Heart right ventricle (tissue), 16 donors: ENCODE results near the gene HTR7. TPM values are rescaled to one million over a fixed set of nuclear protein-coding genes. Genes with fewer than 3 reads are reported as not detected.

Experiments
- ATAC-seq, 8 donors: fragments of 200-7000 bp; cut with Tn5 transposase; one replicate each; pipeline ENCODE4 v1.9.1; 2020; ENCODE audit warnings: mild to moderate bottlenecking in 8 of 8, moderate library complexity in 8 of 8, moderate number of reproducible peaks in 1 of 8
- DNase-seq, 2 donors: peaks; one replicate each; pipeline ENCODE4 v3.0.0-alpha.2; 2020
- H3K27ac ChIP-seq, 10 donors: fragments of 200-600 bp; sonication (generic) in 2 of 10; one replicate each; pipeline versions ENCODE4 v1.5.0 to v1.8.0; 2020 to 2022; ENCODE audit warnings: mild to moderate bottlenecking in 3 of 10
- H3K27me3 ChIP-seq, 7 donors: fragments of 200-600 bp; one replicate each; pipeline ENCODE4 v1.8.0; 2021 to 2022; ENCODE audit warnings: mild to moderate bottlenecking in 2 of 7
- H3K36me3 ChIP-seq, 9 donors: fragments of 200-600 bp; sonication (generic) in 1 of 9; one replicate each; pipeline versions ENCODE4 v1.5.0 to v1.8.0; 2020 to 2022; ENCODE audit warnings: mild to moderate bottlenecking in 2 of 9
- H3K4me1 ChIP-seq, 9 donors: fragments of 200-600 bp; sonication (generic) in 1 of 9; one replicate each; pipeline versions ENCODE4 v1.5.0 to v1.8.0; 2020 to 2022; ENCODE audit warnings: mild to moderate bottlenecking in 4 of 9
- H3K4me3 ChIP-seq, 10 donors: fragments of 200-600 bp; sonication (generic) in 2 of 10; one replicate each; pipeline versions ENCODE4 v1.5.0 to v1.8.0; 2020 to 2022; ENCODE audit warnings: mild to moderate bottlenecking in 7 of 10, moderate library complexity in 2 of 10
- H3K9me3 ChIP-seq, 11 donors: fragments of 200-600 bp in 10 of 11; sonication (generic) in 2 of 11; one replicate each; pipeline versions ENCODE4 v1.5.0 to v1.8.0; 2013 to 2022; ENCODE audit warnings: mild to moderate bottlenecking in 2 of 11, control low read depth in 1 of 11, moderate library complexity in 1 of 11
- WGBS, 2 donors: extraction: QIAGEN DNeasy Blood & Tissue Kit; methylation state at CpG; one replicate each; pipeline ENCODE4 v1.1.7; 2013; ENCODE audit warnings: inconsistent platforms in 1 of 2; 5-methylcytosine and 5-hydroxymethylcytosine counted together
- intact Hi-C, 10 donors: fragments of 100-400 bp; cut with DNase I; formaldehyde crosslinking; loops; one replicate each; pipeline versions ENCODE4 v1.11.1 to v1.14.2; 2022
- polyA plus RNA-seq, 2 donors: library from polyadenylated mRNA; stranded (reverse); fragments of 200-250 nt; gene quantifications; one replicate each; pipeline ENCODE4 v1.2.3, GENCODE V29; 2013
- total RNA-seq, 10 donors: library from RNA; stranded (reverse); fragmentation: NEBNext Ultra II Directional in 3 of 10; extraction: Animal tissue kit (Norgen Biotek cat#: 25700) in 3 of 10; gene quantifications; one replicate each; pipeline versions ENCODE4 v1.2.1 to v1.2.4, GENCODE V29; 2021 to 2023
- TF ChIP-seq, protein P1 (sequence below), 9 donors: fragments of 200-600 bp; sonication (generic) in 2 of 9; IDR thresholded peaks; one replicate each; pipeline versions ENCODE4 v1.5.0 to v1.8.0; 2021 to 2022; ENCODE audit warnings: antibody characterized with exemption in 9 of 9, mild to moderate bottlenecking in 5 of 9, moderate library complexity in 1 of 9
- donor health status: Arrhythmogenic right ventricular cardiomyopathy.
- donor health status: ischemic (EF 13 %, LVEDD 7.1; RV severe dilation, severe dysfunction).
- donor health status: healthy with polysubstance abuse.
- donor health status: DM: no; HTN: yes; CAD: no.
- donor health status: DM: no; HTN: no; CAD: no.
- donor health status: ischemic (EF 25% LVEDD 6.9; RV normal size, moderate dysfunction).
- donor health status: ischemic (EF 25% LVEDD 5.7; RV mildly dilated, moderate dysfunction).
- donor health status: healthy.
- donor health status: DM: yes; HTN: yes; CAD: no.
- donor health status: Ischemic cardiomyopathy.
- donor health status: ischemic (EF 35%, LVEDD 5.7; RV mildly dilated, moderate dysfunction).
- donor health status: nonischemic (EF 11% LVEDD 7.7; RV severe dilation, severe dysfunction).
- donor health status: DM: yes; HTN: yes; CAD: no.
- donor health status: PGD.
- donor health status: ischemic (EF 29% LVEDD 5.4; RV normal size, mild dysfunction).
- donor health status: nonischemic (EF 23%, LVEDD 6.1; RV moderate dilation, normal function).

Gene HTR7
- total and polyA plus RNA-seq, 12 donors: 0.09 to 0.28 (median 0.15) TPM; not detected in 3

DNA sequence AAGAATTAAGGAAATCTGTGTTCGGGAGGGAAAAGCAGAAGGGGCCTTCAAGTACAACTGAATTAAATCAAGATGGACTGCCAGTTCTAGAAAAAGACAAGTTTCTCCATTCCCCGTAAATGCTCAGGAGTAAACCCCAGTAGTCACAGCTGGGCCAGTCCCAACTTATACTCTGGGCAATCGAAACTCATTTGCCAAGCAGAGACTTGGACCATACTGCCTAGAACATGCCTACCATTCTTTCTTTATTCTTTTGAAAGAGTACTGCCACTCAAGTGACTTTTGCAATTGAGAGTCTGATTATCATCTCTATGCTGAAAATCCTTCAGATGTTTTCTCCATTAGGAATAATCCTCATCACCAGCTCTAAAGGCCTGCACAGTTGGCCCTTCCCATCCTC, 35.4 kb upstream of the HTR7 start:
- TF ChIP-seq, protein P1, sequence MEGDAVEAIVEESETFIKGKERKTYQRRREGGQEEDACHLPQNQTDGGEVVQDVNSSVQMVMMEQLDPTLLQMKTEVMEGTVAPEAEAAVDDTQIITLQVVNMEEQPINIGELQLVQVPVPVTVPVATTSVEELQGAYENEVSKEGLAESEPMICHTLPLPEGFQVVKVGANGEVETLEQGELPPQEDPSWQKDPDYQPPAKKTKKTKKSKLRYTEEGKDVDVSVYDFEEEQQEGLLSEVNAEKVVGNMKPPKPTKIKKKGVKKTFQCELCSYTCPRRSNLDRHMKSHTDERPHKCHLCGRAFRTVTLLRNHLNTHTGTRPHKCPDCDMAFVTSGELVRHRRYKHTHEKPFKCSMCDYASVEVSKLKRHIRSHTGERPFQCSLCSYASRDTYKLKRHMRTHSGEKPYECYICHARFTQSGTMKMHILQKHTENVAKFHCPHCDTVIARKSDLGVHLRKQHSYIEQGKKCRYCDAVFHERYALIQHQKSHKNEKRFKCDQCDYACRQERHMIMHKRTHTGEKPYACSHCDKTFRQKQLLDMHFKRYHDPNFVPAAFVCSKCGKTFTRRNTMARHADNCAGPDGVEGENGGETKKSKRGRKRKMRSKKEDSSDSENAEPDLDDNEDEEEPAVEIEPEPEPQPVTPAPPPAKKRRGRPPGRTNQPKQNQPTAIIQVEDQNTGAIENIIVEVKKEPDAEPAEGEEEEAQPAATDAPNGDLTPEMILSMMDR (IDR thresholded peaks at IDR 0.05): no peak
- no peaks in the 10 kb centered on the region for H3K27me3 ChIP-seq
- intact Hi-C loops: no loop called here
- no peaks in the 10 kb centered on the region for H3K9me3 ChIP-seq
- peaks cover 0 to 100% (median 31%) of the 10 kb centered on the region in 9 donors for H3K36me3 ChIP-seq
- DNase-seq (no peak), ATAC-seq (no peak)
- 89 to 90% methylated on average over 3 of the region's 3 CpGs for WGBS, 2 donors
- H3K27ac ChIP-seq: no peak overlapping the region
- H3K4me3 ChIP-seq: no peak overlapping the region
- H3K4me1 ChIP-seq: no peaks in the 10 kb centered on the region

DNA sequence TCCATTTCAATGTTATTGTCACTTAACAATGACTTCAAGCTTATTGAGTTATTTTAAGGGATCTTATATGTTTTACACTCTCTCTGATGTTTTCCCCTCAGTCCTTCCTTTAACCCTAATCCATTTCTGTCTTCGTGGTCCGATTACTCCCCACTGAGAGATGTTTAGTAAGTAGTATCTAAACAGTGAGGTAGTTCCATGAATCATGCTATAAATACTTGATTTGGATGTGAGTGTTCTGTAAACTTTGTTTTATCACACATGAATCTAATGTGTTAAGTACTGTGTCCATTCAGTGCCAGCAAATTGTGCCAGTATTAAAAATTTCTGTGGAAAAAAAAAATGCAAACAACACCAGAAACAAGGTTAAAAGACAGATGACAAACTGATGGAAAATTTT, 32.5 kb upstream of the HTR7 start:
- 94 to 97% methylated on average over 2 of the region's 2 CpGs for WGBS, 2 donors
- TF ChIP-seq, protein P1 (IDR thresholded peaks at IDR 0.05): no peak
- H3K36me3 ChIP-seq: peaks cover 0 to 100% (median 39%) of the 10 kb centered on the region in 9 donors

GRCh38 chr10:90889636-90890035, 31.8 kb upstream of the HTR7 start:
- no peaks in the 10 kb centered on the region for H3K27me3 ChIP-seq
- TF ChIP-seq, protein P1 (IDR thresholded peaks at IDR 0.05): no peak
- DNase-seq (no peak), ATAC-seq (no peak)
- intact Hi-C loops: no loop called here
- peaks cover 0 to 8% (median 0%) of the 10 kb centered on the region in 9 donors for H3K4me1 ChIP-seq
- no peak overlapping the region for H3K27ac ChIP-seq
- H3K9me3 ChIP-seq: no peaks in the 10 kb centered on the region
- 92 to 98% methylated on average over 1 of the region's 1 CpG for WGBS, 2 donors
- H3K4me3 ChIP-seq: no peak overlapping the region
- H3K36me3 ChIP-seq: peaks cover 0 to 100% (median 33%) of the 10 kb centered on the region in 9 donors

More for the DNA sequence above, 32.5 kb upstream of the HTR7 start:
- DNase-seq (no peak), ATAC-seq (no peak)
- Histone ChIP-seq H3K27me3 (no peaks in the 10 kb centered on the region), H3K4me3 (no peak overlapping the region), H3K9me3 (no peaks in the 10 kb centered on the region), H3K27ac (no peak overlapping the region), H3K4me1 (peaks cover 0 to 1% (median 0%) of the 10 kb centered on the region in 9 donors)
- intact Hi-C loops: no loop called here

DNA sequence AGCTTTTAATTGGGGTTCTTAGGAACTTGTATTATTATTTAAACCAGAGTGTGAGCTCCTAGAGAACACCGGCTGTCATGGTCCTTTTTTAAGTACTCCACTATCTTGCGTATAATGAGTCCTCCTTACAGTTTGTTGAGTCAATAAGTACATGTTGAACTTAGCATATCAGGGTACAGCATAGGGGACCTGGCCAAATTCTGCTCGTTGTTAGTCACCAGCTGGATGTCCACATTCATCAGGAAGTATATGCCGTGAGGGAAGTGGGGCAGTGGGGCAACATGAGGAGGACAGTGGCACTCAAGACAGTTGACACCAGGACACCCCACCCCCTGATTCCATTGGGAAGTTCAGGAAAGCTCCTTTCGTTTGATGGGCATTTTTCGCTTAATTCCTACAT, 30.5 kb upstream of the HTR7 start:
- Histone ChIP-seq H3K9me3 (no peaks in the 10 kb centered on the region), H3K27ac (no peak overlapping the region), H3K36me3 (peaks cover 0 to 99% (median 32%) of the 10 kb centered on the region in 9 donors), H3K4me3 (no peak overlapping the region), H3K27me3 (no peaks in the 10 kb centered on the region), H3K4me1 (peaks cover 0 to 11% (median 0%) of the 10 kb centered on the region in 9 donors)
- intact Hi-C loops: no loop called here
- DNase-seq (no peak), ATAC-seq (peak in 1 of 8 donors; percentile 24)
- TF ChIP-seq, protein P1 (IDR thresholded peaks at IDR 0.05): no peak
- WGBS, 2 donors: 87 to 88% methylated on average over 6 of the region's 6 CpGs
